Endothelial cell of coronary artery (primary cell): ENCODE measurements around the gene COL4A3. TPM values are rescaled to one million over a fixed set of nuclear protein-coding genes. Genes with fewer than 3 reads are reported as not detected.

Experiments
- total RNA-seq: library from RNA; depleted of rRNA; stranded (reverse); fragments of >200 nt; gene quantifications from 2 replicates; pipeline ENCODE4 v1.2.3, GENCODE V29; 2014

Gene COL4A3
- 0.19 TPM in 1 of 2 replicates, not detected in the other for total RNA-seq

DNA sequence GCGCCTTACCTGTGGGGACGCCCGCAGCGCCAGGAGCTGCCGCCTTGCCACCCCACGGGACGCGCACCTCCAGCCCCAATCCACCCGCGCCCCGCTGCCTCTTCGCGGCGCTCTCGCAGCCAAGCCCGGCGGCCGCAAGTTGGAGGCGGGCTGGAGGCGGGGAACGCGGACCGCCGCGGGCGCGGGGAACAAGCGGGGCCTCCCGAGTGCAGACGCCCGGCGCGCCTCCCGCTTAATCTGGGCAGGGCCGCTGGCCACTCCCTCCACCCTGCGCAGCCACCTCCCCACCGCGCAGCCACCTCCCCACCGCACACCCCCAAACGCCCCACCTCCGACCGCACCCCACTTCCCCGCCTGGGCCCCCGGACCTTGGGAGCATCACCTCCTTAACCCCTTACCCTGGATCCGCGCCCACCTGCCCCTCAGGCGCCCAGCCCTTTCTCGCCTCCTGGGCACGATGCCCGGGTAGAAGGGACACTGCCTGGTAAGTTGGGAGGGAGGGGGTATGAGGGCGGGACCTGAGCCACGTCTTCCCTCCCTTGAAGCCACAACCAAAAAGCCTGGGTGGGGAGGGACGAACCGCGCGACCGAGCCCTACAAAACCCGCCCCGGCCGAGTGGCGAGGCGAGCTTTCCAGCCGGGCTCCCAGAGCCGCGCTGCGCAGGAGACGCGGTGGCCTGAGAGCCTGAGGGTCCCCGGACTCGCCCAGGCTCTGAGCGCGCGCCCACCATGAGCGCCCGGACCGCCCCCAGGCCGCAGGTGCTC is at the start of gene COL4A3, which contains the start of gene COL4A4:
Gene COL4A3, plus strand, starts transcription at position 627 of the 765 bp plus-strand sequence. Its CDS starts 103 bp downstream, at position 730.
Gene COL4A4, minus strand, starts transcription at position 208 of the 765 bp plus-strand sequence. CDS start 16,722 bp downstream, outside the sequence.

DNA sequence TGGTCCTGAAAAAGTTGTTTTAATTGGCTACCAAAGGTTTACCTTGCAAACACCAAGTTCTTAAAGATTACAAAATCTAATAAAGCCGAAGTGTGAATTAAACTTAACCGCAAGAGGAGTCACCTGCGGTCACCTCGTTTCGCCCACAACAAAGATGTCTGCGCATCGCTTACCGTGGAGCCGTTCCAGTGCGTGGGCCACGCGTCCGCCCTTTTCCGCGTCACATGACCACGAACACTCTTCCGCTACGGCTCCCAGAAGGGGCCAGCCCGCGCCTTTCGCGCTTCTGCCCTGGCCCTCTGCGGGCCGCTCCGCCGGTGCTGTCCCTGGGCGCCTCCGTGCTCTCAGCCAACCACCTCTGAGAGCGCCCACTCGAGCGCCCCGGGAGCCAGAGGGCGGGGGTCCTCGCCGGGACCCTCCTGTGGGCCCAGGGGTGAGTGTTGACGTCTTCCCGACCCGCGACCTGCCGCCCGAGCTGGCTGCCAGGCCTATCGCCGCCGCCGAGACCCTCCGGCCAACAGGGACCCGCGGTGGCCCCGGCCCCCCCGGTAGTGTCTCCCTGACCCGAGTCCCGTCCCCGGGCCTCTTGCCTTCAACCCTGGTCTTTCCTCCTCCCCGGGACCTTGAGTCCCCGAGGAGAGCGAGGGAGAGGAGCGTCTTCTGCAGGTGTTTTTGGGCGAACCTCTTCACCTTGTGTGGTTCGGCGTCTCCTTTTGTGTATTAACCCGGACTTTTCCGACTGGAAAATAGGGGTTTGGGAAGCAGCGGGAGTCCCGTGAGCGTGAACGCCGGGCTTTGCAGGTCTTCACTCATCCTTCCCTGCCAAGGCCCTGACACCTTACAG is 160.8 kb downstream of the COL4A3 start, which contains the start of gene MFF:
Gene MFF, plus strand, starts transcription at position 257 of the 844 bp plus-strand sequence. CDS start 5,415 bp downstream, outside the sequence.

Other genes starting within 250 kb of the COL4A3 start
- gene COL4A4, start 419 bp upstream of the COL4A3 start, total RNA-seq: 0.09 and 1.3 TPM in 2 replicates
- gene MFF, start 160.6 kb downstream of the COL4A3 start, total RNA-seq: 44.8 and 54.8 TPM in 2 replicates
- not detected in 2 replicates for gene TM4SF20, start 214.7 kb downstream of the COL4A3 start, total RNA-seq
- gene SCYGR1, start 223.3 kb downstream of the COL4A3 start, total RNA-seq: not detected in 2 replicates